ENCODE data around the gene HMGXB3.

HMGXB3 gene

DNA sequence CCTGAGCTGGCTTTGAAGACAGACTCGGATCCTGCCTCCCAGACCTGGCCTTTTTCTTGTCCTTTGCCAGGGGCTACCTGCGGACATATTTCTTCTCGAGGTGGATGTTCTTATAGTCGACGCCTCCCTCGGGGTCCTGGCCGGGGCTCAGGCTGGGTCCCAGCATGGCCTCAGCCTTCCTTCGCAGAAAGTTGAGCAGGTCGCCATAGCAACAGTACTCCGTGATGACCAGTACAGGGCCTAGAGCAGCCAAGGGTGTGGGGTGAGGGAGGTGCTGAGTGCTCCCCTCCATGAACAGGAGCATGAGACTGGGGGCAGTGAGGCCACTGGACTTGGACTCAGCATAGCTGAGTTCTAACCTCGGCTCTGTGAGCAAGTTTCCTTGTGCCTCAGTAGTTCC lies 59.1 kb downstream of the HMGXB3 start:
- TF ChIP-seq ZNF274 (IDR thresholded peaks at IDR 0.05; ENCODE audit: low read depth, low read length), result no peak
- no peak overlapping the region for H3K4me3 ChIP-seq (ENCODE audit: low read length)

GRCh38 chr5:150060471-150060870 lies 59.9 kb downstream of the HMGXB3 start:
- TF ChIP-seq ZNF274 (IDR thresholded peaks at IDR 0.05; ENCODE audit: low read depth, low read length), result no peak
- H3K4me3 ChIP-seq (ENCODE audit: low read length), result no peak overlapping the region

DNA sequence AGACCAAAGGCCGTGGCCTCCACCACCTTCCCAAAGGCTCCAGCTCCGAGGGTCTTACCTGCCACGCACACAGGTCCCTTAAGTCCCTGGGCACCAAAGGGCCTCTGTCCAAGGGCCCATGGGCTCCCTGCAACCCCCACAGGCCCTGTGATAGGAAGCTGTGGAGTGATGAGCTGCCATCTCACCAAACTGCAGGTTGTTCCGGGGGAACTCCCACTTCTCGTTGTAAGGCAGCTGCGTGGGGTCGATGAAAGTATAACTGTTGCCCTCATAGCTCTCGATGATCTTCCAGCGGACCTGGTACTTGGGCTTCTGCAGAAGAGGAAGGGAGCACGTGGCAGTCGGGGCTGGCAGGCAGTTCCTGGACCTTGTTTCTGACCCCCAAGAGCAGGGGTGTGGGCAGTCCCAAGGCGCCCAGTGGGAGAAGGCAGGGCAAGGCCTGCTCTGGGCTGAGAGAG lies 61.0 kb downstream of the HMGXB3 start:
- TF ChIP-seq ZNF274 (IDR thresholded peaks at IDR 0.05; ENCODE audit: low read depth, low read length), result no peak
- H3K4me3 ChIP-seq (ENCODE audit: low read length), result no peak overlapping the region

DNA sequence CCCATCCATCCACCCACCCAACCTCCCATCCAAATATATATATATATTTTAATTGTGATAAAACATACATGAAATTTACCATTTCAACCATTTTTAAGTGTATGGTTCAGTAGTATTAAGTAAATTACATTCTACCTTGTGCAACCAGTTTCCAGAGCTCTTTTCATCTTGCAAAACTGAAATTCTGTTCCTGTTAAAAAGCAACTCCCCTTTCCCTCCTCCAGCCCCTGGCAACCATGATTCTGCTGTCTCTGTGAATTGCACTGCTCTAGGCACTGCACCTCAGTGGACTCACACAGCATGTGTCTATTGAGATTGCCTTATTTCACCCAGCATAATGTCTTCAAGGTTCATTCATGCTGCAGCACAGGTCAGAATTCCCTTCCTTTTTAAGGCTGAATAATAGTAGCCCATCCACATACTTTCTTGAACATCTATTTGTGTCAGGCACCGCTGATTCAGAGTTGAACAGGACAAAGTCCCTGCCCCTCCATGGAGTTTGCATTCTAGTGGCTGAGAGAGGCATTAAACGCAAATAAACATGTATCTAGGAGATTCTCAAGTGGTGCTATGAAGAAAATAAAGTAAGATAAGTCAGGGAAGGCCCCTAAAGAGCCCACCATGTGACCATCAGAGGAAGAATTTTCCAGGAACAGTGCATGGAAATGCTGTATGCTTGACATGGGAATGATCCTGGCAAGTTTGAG lies 61.8 kb downstream of the HMGXB3 start:
- no peak overlapping the region for H3K4me3 ChIP-seq (ENCODE audit: low read length)
- no peak for TF ChIP-seq ZNF274 (IDR thresholded peaks at IDR 0.05; ENCODE audit: low read depth, low read length)

DNA sequence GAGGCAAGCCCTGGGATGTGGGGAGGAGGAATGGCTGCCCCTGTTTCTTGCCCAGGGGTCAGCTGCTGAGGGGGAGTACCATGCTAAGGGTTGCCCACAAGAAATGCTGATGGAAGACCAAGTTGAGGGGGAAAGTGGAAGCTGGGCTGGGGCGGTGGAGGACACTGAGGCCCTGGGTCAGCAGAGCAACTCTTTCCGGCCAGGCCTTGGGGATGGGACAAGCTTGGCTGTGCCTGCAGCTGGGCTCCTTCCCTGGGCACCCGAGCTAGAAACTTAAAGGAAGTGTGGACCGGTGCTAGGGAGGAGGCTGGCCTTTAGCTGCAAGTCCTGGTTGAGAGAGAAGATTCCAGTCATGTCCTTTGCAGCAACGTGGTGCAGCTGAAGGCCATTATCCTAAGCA lies 63.1 kb downstream of the HMGXB3 start:
- no peak overlapping the region for H3K4me3 ChIP-seq (ENCODE audit: low read length)
- TF ChIP-seq ZNF274 (IDR thresholded peaks at IDR 0.05; ENCODE audit: low read depth, low read length), result no peak

- TF ChIP-seq ZNF274 (IDR thresholded peaks at IDR 0.05; ENCODE audit: low read depth, low read length), result no peak
- no peak overlapping the region for H3K4me3 ChIP-seq (ENCODE audit: low read length)
These were observed 64.2 kb downstream of the HMGXB3 start for GRCh38 chr5:150064681-150065220.

DNA sequence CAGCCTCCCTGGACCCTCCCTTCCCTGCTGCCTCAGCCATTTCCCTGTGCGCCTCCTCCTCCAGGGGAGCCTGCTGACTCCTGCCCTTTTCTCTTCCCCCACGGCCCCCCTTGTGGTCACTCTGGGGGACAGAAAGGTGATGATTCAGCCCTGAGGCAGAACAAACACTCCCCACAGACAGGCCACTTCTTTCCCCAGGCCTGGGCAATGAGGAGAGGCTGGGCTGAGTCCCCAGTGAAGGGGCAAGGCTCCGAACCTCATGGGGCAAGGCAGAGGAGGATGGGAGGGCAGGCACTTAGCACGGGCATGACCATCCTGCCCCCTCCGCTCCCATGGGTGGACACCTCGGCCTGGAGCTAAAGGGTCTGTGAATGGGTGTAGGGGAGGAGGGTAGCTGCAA lies 64.8 kb downstream of the HMGXB3 start:
- no peak for TF ChIP-seq ZNF274 (IDR thresholded peaks at IDR 0.05; ENCODE audit: low read depth, low read length)
- no peak overlapping the region for H3K4me3 ChIP-seq (ENCODE audit: low read length)

DNA sequence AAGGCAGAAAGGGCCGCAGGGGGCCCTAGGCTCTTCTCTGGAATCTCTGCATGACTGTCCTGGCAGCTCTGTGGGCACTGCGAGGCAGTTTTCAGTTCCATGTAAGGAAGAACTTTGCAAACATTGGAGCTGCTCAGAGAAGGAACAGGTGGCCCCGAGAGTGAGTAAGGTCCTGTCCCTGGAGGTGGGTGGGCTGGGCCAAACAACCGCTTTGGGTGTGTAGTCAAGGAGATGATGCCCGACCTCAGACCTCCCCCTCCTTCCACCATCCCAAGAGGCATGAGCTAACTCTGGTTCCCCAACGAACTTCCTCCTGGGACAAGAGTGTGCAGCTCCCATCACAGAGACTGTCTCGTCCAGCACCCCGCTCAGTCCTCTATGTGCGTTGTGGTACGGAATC lies 65.3 kb downstream of the HMGXB3 start:
- no peak overlapping the region for H3K4me3 ChIP-seq (ENCODE audit: low read length)
- TF ChIP-seq ZNF274 (IDR thresholded peaks at IDR 0.05; ENCODE audit: low read depth, low read length), result no peak

DNA sequence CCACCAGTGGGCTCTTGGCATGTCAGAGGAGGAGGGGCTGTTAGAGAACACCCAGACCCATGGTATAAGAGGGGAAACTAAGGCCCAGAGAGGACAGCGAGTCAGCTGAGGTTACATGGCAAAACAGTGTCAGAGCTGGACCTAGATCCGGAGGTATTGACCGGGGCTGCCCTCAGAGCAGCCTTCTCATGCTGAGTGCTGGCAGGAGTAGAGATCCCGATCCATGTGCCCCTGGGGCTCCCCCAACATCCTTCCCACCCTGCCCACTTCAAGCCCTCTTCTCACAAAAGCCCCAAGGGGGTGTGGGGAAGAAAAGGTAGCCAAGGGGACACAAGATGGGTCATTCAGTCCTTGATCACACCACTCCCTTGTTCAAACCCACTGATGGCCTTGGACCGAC lies 65.9 kb downstream of the HMGXB3 start:
- no peak overlapping the region for H3K4me3 ChIP-seq (ENCODE audit: low read length)
- TF ChIP-seq ZNF274 (IDR thresholded peaks at IDR 0.05; ENCODE audit: low read depth, low read length), result no peak

DNA sequence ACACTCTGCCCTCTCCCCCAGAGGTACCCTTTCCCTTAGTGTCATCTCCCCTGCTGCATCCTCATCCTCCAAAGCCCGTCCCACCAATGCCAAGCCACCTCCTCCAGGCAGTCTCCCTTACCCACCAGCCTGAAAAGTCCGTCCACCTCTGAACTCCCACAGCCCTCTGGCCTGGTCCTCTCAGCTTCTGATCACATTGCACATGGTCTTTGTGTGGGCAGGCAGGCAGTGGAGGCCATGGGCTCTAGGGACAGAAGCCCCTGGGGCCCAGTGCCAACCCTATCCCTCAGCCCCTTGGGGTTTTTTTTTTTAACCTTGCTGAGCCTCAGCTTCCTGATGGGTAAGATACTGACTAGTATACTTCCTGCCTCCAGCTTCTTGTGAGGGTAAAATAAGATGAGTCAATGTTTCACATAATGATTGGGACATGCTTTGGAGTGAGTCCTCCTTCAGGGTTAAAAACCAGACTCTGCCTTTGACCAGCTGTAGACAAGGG lies 66.4 kb downstream of the HMGXB3 start:
- no peak for TF ChIP-seq ZNF274 (IDR thresholded peaks at IDR 0.05; ENCODE audit: low read depth, low read length)
- no peak overlapping the region for H3K4me3 ChIP-seq (ENCODE audit: low read length)

DNA sequence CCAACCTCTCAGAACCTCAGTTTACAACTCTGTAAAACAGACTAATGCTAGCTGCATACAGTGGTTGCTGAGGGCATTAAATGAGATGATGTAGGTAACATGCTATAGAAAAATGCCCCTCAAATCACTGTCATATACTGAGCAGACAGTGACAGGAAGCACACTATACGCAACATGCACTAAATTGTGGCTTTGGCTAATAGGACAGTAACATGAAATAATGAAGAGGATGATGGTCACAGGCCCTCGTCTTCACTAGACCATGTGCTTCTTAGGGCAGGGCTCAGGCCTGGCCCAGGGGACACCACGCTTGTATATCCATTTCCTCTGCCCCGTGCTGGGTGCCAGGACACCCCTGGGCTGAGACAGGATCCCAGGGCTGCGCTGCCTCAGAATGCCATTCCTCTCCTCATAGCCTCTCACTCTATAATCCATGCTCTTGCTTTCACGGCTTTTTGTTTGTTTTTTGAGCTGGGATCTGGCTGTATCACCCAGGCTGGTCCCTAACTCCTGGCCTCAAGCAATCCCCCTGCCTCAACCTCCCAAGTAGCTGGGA lies 66.9 kb downstream of the HMGXB3 start:
- no peak for TF ChIP-seq ZNF274 (IDR thresholded peaks at IDR 0.05; ENCODE audit: low read depth, low read length)
- H3K4me3 ChIP-seq (ENCODE audit: low read length), result no peak overlapping the region

GRCh38 chr5:150068071-150068470 lies 67.5 kb downstream of the HMGXB3 start:
- TF ChIP-seq ZNF274 (IDR thresholded peaks at IDR 0.05; ENCODE audit: low read depth, low read length), result no peak
- H3K4me3 ChIP-seq (ENCODE audit: low read length), result no peak overlapping the region

GRCh38 chr5:150068472-150068871 lies 67.9 kb downstream of the HMGXB3 start:
- TF ChIP-seq ZNF274 (IDR thresholded peaks at IDR 0.05; ENCODE audit: low read depth, low read length), result no peak
- no peak overlapping the region for H3K4me3 ChIP-seq (ENCODE audit: low read length)

DNA sequence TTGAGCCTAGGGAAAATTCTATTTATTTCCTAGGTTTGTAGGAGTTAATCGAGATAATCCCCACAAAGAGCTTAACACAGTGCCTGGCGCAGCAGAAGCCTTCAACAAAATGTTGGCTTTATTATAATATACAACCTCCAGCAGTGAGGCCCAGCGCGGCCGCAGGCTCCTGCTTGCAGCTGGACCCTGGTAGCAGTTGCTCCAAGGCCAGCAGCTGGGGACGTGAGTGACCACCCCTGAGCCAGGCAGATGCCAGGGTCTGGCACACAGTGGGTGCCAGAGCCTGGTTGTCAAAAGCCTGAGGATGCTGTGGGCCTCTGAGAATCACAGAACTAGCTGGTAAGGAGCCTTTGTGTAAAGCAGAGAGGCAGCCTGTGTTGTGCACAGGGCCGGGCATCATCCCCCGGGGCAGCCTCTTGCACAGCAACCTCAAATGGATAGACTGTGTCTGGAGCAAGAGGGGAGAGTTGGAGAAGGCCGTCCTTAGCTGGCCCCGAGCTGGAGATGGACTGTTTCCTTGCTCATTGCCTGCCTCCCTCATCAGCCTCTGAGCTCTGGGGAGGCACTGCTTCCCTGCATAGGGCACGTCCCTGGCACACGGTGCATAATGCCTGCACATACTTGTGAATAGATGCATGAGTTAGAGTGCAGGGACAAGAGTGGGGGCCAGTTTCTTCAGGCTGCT lies 68.6 kb downstream of the HMGXB3 start:
- no peak overlapping the region for H3K4me3 ChIP-seq (ENCODE audit: low read length)
- no peak for TF ChIP-seq ZNF274 (IDR thresholded peaks at IDR 0.05; ENCODE audit: low read depth, low read length)
